Hepatocyte (in vitro differentiated cells): ENCODE data around the gene ZDHHC11B. TPM values are rescaled to one million over a fixed set of nuclear protein-coding genes. Genes with fewer than 3 reads are reported as not detected.

Experiments used
- DNase-seq: peaks from one replicate; pipeline ENCODE4 v3.0.0-alpha.2; 2016; ENCODE audit warnings: low spot score
- H2AFZ ChIP-seq: fragments of 200-600 bp; sonication (generic); 2 replicates; pipeline ENCODE4 v1.6.0; 2016; ENCODE audit warnings: antibody characterized with exemption, mild to moderate bottlenecking
- H3K27ac ChIP-seq: fragments of 200-600 bp; sonication (generic); 2 replicates; pipeline ENCODE4 v1.5.1; 2016; ENCODE audit warnings: mild to moderate bottlenecking
- H3K27me3 ChIP-seq: fragments of 200-600 bp; sonication (generic); 2 replicates; pipeline ENCODE4 v1.6.1; 2016
- H3K36me3 ChIP-seq: fragments of 200-600 bp; sonication (generic); replicated peaks from 2 replicates; pipeline ENCODE4 v1.5.1; 2016; ENCODE audit warnings: low read depth; ENCODE audit not compliant: insufficient read depth
- H3K4me1 ChIP-seq: fragments of 200-600 bp; sonication (generic); 2 replicates; pipeline ENCODE4 v1.5.1; 2016; ENCODE audit warnings: mild to moderate bottlenecking, moderate library complexity; ENCODE audit not compliant: insufficient read depth
- H3K4me2 ChIP-seq: fragments of 200-600 bp; sonication (generic); 2 replicates; pipeline ENCODE4 v1.6.0; 2016
- H3K4me3 ChIP-seq: fragments of 200-600 bp; sonication (generic); 2 replicates; pipeline ENCODE4 v1.5.1; 2016; ENCODE audit warnings: mild to moderate bottlenecking
- H3K79me2 ChIP-seq: fragments of 200-600 bp; sonication (generic); 2 replicates; pipeline ENCODE4 v1.6.0; 2017; ENCODE audit warnings: mild to moderate bottlenecking
- H3K9me2 ChIP-seq: fragments of 200-600 bp; sonication (generic); replicated peaks from 2 replicates; pipeline ENCODE4 v1.6.0; 2017; ENCODE audit warnings: mild to moderate bottlenecking; ENCODE audit not compliant: insufficient read depth
- H3K9me3 ChIP-seq: fragments of 200-600 bp; sonication (generic); 2 replicates; pipeline ENCODE4 v1.5.1; 2016; ENCODE audit warnings: low read depth, mild to moderate bottlenecking
- H4K20me1 ChIP-seq: fragments of 200-600 bp; sonication (generic); 2 replicates; pipeline ENCODE4 v1.6.0; 2016; ENCODE audit warnings: mild to moderate bottlenecking; ENCODE audit not compliant: insufficient read depth, poor library complexity, severe bottlenecking
- CTCF ChIP-seq: fragments of 200-600 bp; sonication (generic); IDR thresholded peaks from 2 replicates; pipeline ENCODE4 v1.5.1; 2016; ENCODE audit warnings: antibody characterized with exemption, mild to moderate bottlenecking; ENCODE audit not compliant: poor library complexity
- EZH2 ChIP-seq: fragments of 200-600 bp; sonication (generic); IDR thresholded peaks from 2 replicates; pipeline ENCODE4 v1.6.1; 2016; ENCODE audit warnings: antibody characterized with exemption, mild to moderate bottlenecking, borderline replicate concordance
- EZH2phosphoT487 ChIP-seq: fragments of 200-600 bp; sonication (generic); IDR thresholded peaks from one replicate; pipeline ENCODE4 v1.6.1; 2018; ENCODE audit warnings: antibody characterized with exemption, mild to moderate bottlenecking, low read depth, moderate library complexity; ENCODE audit not compliant: unreplicated experiment, severe bottlenecking
- WGBS: methylation state at CpG from one replicate; pipeline ENCODE4 v1.1.6; 2016; ENCODE audit warnings: low lambda C conversion rate; ENCODE audit errors: missing lambda C conversion rate; 5-methylcytosine and 5-hydroxymethylcytosine counted together
- polyA plus RNA-seq: library from polyadenylated mRNA; unstranded; fragments of >200 nt; fragmentation: Nextera tagmentation; extraction: Ambion mirVana; gene quantifications from 2 replicates; pipeline ENCODE4 v1.2.1, GENCODE V29; 2016
- total RNA-seq: library from RNA; depleted of rRNA; stranded (reverse); fragments of >200 nt; gene quantifications from 2 replicates; pipeline ENCODE4 v1.2.3, GENCODE V29; 2014

ZDHHC11B gene
- total and polyA plus RNA-seq, 2 experiments from 2014 or later, result 0.83 to 1.3 TPM

GRCh38 chr5:665956-666711 is 118.4 kb downstream of the ZDHHC11B start:
- H3K36me3 ChIP-seq, result no peaks in the 10 kb centered on the region
- H2AFZ ChIP-seq, result no peak overlapping the region
- no peaks in the 10 kb centered on the region for H4K20me1 ChIP-seq
- H3K4me2 ChIP-seq, result no peak overlapping the region
- H3K9me3 ChIP-seq, result no peaks in the 10 kb centered on the region
- no peak for DNase-seq
- H3K4me3 ChIP-seq, result no peak overlapping the region
- no peaks in the 10 kb centered on the region for H3K4me1 ChIP-seq
- no peaks in the 10 kb centered on the region for H3K79me2 ChIP-seq
- no peaks in the 10 kb centered on the region for H3K27me3 ChIP-seq
- no peak for TF ChIP-seq EZH2phosphoT487
- no peak for TF ChIP-seq CTCF
- TF ChIP-seq EZH2, result no peak
- 99% methylated on average over 33 of the region's 40 CpGs for WGBS
- no peak overlapping the region for H3K27ac ChIP-seq
- H3K9me2 ChIP-seq, result no peaks in the 10 kb centered on the region

- H3K36me3 ChIP-seq, result no peaks in the 10 kb centered on the region
- no CpG with 5 or more reads among the region's 8 CpGs for WGBS
- H3K27me3 ChIP-seq, result no peaks in the 10 kb centered on the region
- no peak overlapping the region for H3K4me2 ChIP-seq
- no peaks in the 10 kb centered on the region for H3K9me3 ChIP-seq
- H2AFZ ChIP-seq, result no peak overlapping the region
- no peak overlapping the region for H3K4me3 ChIP-seq
- TF ChIP-seq EZH2 (no peak), CTCF (no peak), EZH2phosphoT487 (no peak)
- no peak for DNase-seq
- H3K4me1 ChIP-seq, result no peaks in the 10 kb centered on the region
- H3K9me2 ChIP-seq, result no peaks in the 10 kb centered on the region
- H3K79me2 ChIP-seq, result no peaks in the 10 kb centered on the region
- no peak overlapping the region for H3K27ac ChIP-seq
- no peaks in the 10 kb centered on the region for H4K20me1 ChIP-seq
Observed at GRCh38 chr5:665541-665955, 119.0 kb downstream of the ZDHHC11B start.

GRCh38 chr5:664994-665360 is 119.6 kb downstream of the ZDHHC11B start:
- H3K9me3 ChIP-seq, result no peaks in the 10 kb centered on the region

More at GRCh38 chr5:664994-665360, 119.6 kb downstream of the ZDHHC11B start:
- DNase-seq, result no peak
- no peaks in the 10 kb centered on the region for H3K36me3 ChIP-seq
- TF ChIP-seq EZH2phosphoT487 (no peak), EZH2 (no peak), CTCF (no peak)
- no peak overlapping the region for H2AFZ ChIP-seq
- H4K20me1 ChIP-seq, result no peaks in the 10 kb centered on the region
- H3K9me2 ChIP-seq, result no peaks in the 10 kb centered on the region
- H3K79me2 ChIP-seq, result no peaks in the 10 kb centered on the region
- no peak overlapping the region for H3K4me3 ChIP-seq
- H3K27ac ChIP-seq, result no peak overlapping the region
- no peak overlapping the region for H3K4me2 ChIP-seq
- WGBS, result 97% methylated on average over 19 of the region's 20 CpGs
- no peaks in the 10 kb centered on the region for H3K4me1 ChIP-seq
- no peaks in the 10 kb centered on the region for H3K27me3 ChIP-seq
